Measurements from ENCODE around the gene HTATSF1.
A peak's percentile ranks its signal among the peaks of the same experiment; 100 is the strongest.

Gene HTATSF1

DNA sequence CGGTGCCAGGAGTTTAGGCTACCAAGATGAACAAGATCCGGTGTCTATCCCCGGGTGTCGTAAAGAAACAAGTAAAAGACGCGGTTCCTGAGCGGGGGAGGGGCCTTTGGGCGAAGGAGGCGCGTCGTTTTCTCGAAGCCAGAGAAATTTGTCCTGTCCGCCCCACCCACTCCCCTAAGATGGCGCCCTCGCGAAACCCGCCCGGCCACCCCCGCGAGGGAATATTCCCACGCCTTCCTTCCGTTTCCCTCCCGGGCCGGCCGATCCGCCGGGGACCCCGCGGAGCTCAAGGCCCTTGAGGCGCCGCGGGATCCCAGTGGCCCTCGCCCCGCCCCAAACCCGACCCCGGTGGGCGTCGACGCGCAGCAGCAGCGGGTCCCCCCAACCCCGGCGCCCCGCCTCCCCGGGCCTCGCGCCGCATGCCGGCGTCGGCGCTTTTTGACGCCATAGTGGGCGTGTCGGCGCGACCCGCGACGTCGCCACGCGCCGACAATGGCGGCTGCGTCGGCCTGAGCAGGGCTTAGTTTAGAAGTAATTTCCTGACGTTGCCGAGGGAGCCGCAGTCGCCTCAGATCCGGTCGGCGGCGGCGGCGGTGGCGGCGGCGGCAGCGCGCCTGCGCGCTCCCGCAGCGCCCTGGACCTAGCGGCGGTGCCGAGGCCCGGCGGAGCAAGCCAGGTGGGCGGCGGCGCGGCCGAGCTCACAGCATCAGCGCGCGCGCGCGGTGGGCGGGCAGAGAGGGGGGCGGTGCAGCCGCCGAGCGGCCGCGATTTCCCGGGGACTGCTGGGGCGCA is 432 bp upstream of the HTATSF1 start:
- DNase-seq, result peak; percentile 90

DNA sequence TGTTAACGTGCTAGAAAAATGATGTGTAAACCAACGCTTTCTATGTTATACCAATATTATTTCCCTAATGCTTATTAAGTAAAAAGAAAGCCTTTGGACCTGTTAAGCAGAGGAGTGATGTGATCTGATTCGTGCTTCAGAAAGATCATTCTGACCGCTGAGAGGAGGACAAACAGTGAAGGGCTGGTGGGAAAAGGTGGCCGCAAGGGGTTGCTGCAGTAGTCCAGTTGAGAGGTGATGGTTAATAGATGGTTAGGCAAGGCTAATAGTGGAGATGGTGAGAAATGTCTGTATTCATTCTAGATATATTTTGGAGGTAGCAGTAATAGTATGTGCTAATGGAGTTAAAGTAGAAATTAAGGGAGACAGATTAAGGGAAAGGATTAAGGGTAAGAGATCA is 21.7 kb downstream of the HTATSF1 start:
- no peak for DNase-seq

DNA sequence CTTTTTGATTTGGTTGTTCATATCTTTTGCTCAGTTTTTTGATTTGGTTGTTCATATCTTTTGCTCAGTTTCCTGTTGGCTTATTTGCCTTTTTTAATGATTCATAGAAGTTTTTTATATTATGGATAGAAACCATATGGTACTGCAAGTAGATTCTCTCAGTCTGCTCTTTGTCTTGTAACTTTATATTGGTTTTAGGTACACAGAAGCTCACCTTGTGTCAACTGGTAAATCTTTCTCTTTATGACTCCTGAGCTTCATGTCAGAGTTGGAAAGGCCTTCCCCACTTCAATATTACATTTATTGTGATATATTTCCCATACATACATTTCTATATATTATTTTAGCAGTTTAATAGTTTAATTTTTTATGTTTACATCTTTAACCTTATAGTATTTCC is 26.4 kb downstream of the HTATSF1 start:
- DNase-seq, result no peak

DNA sequence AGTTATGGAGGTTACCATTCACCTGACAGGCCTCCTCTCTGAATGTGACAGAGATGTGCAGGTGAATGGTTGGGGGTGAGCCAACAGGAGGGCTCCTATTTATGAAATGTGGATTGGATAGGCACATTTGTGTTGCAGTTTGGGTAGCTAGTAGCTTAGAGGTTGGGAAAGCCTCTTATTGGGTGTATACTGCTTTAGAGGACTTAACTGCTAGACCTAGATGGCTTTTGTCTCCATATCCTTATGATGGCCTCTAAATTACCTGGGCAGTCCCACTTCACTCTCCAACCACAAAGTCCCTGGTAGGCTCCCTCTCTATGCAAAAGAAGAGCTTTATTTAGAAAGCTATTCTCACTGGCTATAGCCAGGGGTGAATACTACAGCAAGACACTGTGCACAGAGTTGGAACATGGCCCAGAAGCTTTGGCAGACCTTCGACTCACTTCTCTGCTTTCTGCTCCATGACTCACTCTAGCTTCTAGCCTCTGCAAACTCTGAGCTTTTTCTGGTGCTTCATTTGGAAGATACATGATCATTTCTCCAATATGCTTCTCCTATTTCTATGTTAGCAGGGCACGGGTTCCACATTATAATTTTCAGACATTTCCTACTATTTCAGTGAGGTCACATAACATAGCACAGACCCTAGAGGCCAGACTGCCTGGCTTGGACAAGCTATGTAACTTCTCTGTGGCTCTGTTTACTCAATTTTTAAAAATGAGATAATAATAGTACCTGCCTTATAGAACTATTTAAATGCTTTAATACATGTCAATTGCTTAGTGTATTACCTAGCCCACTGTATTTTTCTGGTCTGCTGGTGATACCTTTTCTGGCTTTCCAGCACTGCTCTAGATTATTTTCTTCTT is 28.6 kb downstream of the HTATSF1 start:
- DNase-seq, result peak; percentile 5

DNA sequence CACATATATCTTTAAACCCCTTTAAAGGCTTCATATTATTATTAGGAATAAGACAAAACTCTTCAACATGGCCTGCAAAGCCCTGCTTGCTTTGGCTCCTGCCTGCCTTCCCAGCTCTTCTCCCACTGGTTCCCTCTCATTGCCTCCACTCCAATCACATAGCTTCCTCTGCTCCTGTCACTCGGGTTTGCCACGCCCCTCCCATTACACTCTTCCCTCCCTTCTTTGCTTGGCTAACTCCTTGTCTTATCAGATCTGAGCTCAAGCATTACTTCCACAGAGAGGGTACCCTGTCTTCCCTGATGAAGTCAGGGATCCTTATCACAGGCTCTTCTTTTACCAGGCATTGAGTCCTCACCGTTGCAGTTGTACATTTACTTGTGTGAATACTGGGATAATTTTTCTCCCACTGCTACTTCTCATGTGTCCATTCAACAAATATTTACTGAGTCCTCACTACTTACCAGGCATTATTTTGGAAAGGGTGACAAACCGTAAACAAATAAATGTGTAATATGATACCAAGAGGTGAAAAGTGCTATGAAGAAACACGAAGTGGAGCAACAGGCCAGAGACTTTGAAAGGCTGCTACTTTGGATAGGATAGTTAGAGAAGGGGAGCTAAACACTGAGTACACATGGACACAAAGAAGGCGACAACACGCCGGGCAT is 31.4 kb downstream of the HTATSF1 start:
- DNase-seq, result no peak

DNA sequence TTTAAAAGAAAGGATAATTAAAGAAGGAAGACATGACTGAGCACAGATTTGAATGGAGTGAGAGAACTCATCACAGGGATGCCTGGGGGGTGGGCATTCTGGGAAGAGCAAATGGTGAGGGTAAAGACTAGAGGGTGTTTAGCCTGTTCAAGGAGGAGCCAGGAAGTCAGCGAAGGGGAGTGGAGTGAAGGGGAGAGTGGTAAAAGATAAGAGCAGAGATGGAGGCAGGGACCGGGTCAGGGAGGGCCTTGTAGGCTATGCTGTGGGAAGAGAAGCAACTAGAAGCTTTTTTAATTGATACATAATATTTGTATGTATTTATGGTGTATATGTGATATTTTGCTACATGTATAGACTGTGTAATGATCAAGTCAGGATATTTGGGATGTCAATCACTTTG is 32.4 kb downstream of the HTATSF1 start:
- no peak for DNase-seq

DNA sequence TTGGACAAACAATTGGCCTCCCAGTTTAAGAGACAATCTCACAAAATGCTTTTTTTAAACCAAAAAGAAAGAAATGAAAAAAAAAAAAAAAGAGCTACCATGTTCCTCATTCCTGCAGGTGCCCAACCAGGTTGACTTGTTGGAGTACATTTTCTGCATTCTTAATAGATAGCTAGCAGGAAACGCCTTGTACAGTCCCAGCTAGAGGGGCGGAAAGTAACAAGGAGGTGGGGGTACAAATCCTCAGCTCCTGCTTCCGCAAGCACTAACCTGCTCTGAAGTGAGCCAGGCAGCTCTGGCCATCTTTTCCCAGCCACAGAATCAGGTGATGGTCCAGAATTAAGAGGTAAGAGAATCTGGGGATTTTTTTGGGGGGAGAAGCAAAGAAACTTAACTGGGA is 34.6 kb downstream of the HTATSF1 start, which contains the start of gene VGLL1:
VGLL1 (plus strand) TSS at position 265 of the 400 bp plus-strand sequence. CDS start 3,806 bp downstream, outside the sequence.
- DNase-seq, result no peak

DNA sequence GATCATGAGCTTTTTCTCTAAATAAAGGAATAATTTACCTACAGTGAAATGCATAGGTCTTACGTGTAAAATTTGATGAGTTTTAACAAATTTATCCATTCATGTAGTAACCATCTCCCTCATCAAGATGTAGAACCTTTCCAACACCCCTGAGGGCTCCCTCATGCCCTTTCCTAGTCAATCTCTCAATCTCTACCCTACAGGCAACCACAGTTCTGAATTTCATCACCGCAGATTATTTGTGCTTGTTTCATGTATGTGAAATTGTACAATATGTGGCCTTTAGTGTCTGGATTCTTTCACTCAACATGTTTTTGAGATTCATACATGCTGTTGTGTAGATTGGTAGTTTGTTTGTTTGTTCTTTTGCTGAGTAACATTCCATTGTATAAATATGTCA is 36.7 kb downstream of the HTATSF1 start:
- no peak for DNase-seq

DNA sequence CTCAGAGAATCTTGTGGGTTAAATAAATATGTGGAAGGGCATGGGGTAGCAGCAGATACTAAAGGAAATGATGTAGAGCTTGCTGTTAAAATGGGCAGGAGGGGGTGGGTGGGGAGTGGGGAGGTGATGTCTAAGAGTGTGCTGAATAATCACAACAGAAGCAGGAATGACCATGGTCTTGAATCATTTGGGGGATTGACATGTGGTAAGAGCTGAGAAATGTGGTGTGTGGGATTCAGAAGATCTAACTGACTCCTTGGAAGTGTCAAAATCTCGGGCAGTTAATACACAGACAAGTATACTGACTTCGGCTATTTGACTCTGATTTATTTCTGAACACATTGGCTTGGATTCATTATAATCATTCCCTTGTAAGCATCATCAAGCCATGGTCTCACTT is 41.4 kb downstream of the HTATSF1 start:
- DNase-seq, result no peak

DNA sequence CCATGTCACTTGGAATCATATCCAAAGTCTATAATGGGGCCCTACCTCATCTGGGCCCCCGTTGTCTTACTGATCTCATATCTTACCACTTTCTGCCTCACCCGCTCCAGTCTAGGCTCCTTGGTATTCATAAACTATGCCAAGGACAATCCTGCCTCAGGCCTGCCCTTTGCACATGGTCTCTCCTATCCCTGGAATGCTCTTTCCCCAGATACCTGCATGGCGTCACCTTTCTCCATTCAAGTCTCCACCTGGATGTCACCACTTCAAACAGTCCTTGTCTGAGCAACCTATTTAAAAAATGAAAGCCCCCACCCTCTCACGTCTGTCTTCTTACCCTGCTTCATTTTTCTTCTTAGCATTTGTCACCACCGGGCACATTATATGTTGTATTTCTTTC is 42.8 kb downstream of the HTATSF1 start:
- DNase-seq, result no peak

DNA sequence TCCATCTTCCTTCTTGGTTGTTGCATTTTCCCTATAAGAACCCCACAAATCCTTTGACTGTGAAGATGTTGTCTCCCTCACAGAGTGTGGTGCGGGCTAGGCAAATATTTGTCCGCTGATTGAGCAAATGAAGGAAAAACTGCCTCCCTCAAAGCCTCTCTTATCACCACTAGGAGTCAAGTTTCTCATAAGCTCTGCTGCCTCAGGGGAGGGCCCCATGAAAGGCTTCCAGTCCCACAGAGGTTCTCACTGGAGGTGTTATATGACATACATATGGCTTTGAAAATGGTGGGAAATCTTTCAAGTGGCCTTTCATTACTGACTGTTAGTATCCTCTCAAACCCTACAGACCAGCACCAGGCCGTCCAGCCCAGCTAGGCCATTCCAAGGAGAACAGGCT is 43.9 kb downstream of the HTATSF1 start:
- DNase-seq, result no peak

DNA sequence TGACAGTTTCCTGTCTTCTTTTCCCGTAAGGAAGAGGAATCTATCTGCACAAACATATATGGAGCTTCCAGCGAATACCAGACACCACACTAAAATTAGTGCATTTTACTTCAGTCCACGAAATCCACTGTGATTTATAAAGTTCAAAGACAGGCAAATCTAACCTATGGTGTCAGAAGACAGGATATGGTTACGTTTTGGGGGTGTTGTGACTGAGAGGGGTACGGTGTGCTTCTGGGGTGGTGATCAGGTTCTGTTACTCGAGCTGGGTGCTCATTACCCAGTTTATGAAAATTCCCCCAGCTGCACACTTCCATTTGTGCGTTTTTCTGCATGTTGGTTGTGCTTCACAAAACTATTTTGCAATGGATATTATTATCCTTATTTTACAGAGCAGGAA is 44.9 kb downstream of the HTATSF1 start:
- DNase-seq, result no peak

DNA sequence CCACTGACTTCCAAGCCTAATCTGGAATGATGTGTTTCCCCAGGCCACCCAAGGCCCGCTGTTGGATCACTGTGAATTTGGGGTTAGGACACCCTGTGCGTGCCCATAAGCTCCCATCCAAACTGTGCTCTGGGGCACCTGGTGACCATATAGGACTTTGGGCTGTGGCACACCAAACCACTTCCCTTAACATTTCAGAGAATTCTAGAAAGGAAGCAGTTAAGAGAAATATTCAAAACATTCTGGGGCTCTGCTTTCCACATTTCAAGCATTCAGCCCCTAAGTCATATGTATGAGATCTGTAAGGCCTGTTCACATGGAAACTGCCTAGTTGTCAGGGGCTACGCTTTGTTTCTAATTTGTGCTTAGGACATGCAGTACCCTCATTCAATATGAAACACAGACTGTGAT is 49.0 kb downstream of the HTATSF1 start:
- DNase-seq, result no peak

DNA sequence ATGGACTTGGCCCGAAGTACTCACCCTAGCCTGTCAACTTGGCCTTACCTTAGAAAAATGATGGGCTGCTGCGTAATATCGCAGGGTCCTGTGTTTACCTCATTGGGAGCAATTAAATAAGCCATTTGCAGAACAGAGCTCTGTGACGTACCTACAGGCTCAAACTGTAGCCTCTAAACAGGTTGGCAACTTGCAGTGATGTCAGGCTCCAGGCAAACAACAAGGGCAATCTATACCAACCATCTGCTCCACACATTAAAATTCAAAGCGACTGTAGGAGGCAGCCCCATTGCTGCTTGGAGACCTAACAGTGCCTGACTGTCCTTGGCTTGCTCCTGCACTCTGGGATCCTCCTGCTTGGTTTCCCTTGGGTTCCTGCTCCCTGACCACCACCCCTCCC is 51.8 kb downstream of the HTATSF1 start:
- DNase-seq, result no peak

DNA sequence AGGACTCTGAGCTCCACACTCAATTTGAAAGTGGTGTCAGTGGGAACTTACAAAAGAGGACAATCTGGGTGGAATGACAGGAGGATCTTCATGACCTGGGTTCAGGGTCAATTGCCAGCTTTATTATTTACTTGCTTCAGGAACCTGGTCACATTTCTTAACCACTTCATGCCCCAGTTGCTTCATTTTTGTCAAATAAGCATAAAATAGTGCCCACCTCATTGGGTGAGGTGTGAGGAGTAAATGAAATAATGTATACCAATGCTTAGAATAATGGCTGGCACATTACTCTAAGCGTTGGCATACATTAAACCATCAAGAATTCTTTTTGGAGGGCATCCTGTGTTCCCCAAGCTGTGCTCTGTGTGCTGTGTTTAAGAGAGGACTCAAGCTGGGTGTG is 54.0 kb downstream of the HTATSF1 start:
- DNase-seq, result no peak

DNA sequence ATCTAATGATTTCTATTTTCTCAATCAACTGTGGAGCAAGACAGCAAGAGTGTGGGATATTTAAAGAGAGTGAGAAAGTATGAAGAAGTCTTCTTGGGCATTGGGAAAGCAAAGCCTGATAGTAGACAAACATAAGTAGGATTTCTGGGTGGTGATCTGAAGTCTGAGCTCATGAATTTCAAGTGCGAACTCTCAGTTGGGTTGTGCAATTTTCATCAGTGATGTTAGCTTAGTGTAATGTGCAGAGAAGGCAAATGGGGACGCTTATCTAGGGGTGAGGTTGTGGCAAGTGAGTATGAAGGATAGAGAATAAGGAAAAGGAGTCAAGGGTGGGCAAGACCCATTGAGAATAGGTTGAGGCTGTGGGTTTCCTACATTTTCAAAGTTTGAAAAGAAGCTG is 58.3 kb downstream of the HTATSF1 start:
- DNase-seq, result no peak
